ENCODE data around the gene HPCA. TPM values are rescaled to one million over a fixed set of nuclear protein-coding genes. Genes with fewer than 3 reads are reported as not detected.

Gene HPCA
- total RNA-seq, 4 donors from 2014 or later, result not detected

GRCh38 chr1:32898958-32899357 is 12.7 kb downstream of the HPCA start:
- H3K4me3 ChIP-seq, result no peak overlapping the region
- H3K27me3 ChIP-seq, result peaks cover 0 to 31% (median under 1%) of the 10 kb centered on the region in 4 donors
- no peak for DNase-seq
- WGBS, 2 donors, result 89 to 94% methylated on average over 3 of the region's 3 CpGs
- no peak overlapping the region for H3K27ac ChIP-seq
- intact Hi-C loops (cut with DNase I), result no loop called here
- no peaks in the 10 kb centered on the region for H3K9me3 ChIP-seq
- TF ChIP-seq POLR2A (IDR thresholded peaks at IDR 0.05) (no peak), CTCF (IDR thresholded peaks at IDR 0.05) (no peak)
- H3K4me1 ChIP-seq, result peaks cover 9 to 31% (median 20%) of the 10 kb centered on the region in 3 donors
- peaks cover 0 to 21% (median 0%) of the 10 kb centered on the region in 3 donors for H3K36me3 ChIP-seq

- Histone ChIP-seq H3K4me3 (peak overlapping the region in 2 of 4 donors; percentile 65 to 92), H3K27me3 (peaks cover 0 to 23% (median 0%) of the 10 kb centered on the region in 4 donors), H3K9me3 (no peaks in the 10 kb centered on the region), H3K27ac (no peak overlapping the region), H3K4me1 (peaks cover 9 to 32% (median 20%) of the 10 kb centered on the region in 3 donors), H3K36me3 (peaks cover 0 to 13% (median 0%) of the 10 kb centered on the region in 3 donors)
- intact Hi-C loops (cut with DNase I), result no loop called here
- no peak for TF ChIP-seq CTCF (IDR thresholded peaks at IDR 0.05)
- no peak for TF ChIP-seq POLR2A (IDR thresholded peaks at IDR 0.05)
- WGBS, 2 donors, result 72 to 93% methylated on average over 6 of the region's 7 CpGs
- no peak for DNase-seq
These were observed 13.4 kb downstream of the HPCA start for GRCh38 chr1:32899586-32900296.

GRCh38 chr1:32900371-32900955 is 14.2 kb downstream of the HPCA start:
- Histone ChIP-seq H3K9me3 (no peaks in the 10 kb centered on the region), H3K27ac (peak overlapping the region; percentile 72 to 83 (median 80)), H3K36me3 (peaks cover 0 to 6% (median 0%) of the 10 kb centered on the region in 3 donors), H3K27me3 (peaks cover 0 to 22% (median 0%) of the 10 kb centered on the region in 4 donors), H3K4me1 (peaks cover 9 to 33% (median 20%) of the 10 kb centered on the region in 3 donors), H3K4me3 (peak overlapping the region; percentile 52 to 92 (median 68))
- TF ChIP-seq CTCF (IDR thresholded peaks at IDR 0.05) (no peak), POLR2A (IDR thresholded peaks at IDR 0.05) (no peak)
- DNase-seq, result no peak
- intact Hi-C loops (cut with DNase I), result no loop called here
- 19 to 26% methylated on average over 5 to 11 of the region's 22 CpGs for WGBS, 2 donors

- peak in 1 of 6 experiments; percentile 29 for TF ChIP-seq CTCF (IDR thresholded peaks at IDR 0.05)
- peak in 1 of 4 donors; percentile 5 for TF ChIP-seq POLR2A (IDR thresholded peaks at IDR 0.05)
- intact Hi-C loops (cut with DNase I), result no loop called here
- Histone ChIP-seq H3K4me3 (peak within 1 kb of the TSS; percentile 52 to 92 (median 68)), H3K9me3 (no peaks in the 10 kb centered on the region), H3K36me3 (no peaks in the 10 kb centered on the region), H3K27me3 (peaks cover 0 to 22% (median 0%) of the 10 kb centered on the region in 4 donors), H3K4me1 (peaks cover 9 to 33% (median 20%) of the 10 kb centered on the region in 3 donors), H3K27ac (peak within 1 kb of the TSS; percentile 72 to 91 (median 82))
- no peak for DNase-seq
- WGBS, 2 donors, result no CpG with 5 or more reads among the region's 92 CpGs
These were observed 14.9 kb downstream of the HPCA start, which contains the start of gene TMEM54 for GRCh38 chr1:32900956-32901822. TMEM54 (minus strand) TSS chr1:32901389; CDS start chr1:32901238, 151 bp downstream.

Measured in esophagus squamous epithelium (tissue), 5 donors.